GM18499 (cell line): ENCODE measurements around the gene IPO9.

ENCODE experiments used
- ATAC-seq: cut with Tn5 transposase; IDR thresholded peaks from one replicate; pipeline ENCODE4 v1.9.1; 2021; ENCODE audit warnings: moderate number of reproducible peaks; ENCODE audit not compliant: insufficient read depth, unreplicated experiment

IPO9 gene

GRCh38 chr1:201886103-201886885 is 57.3 kb downstream of the IPO9 start:
- no peak for ATAC-seq

GRCh38 chr1:201887116-201887866 is 58.3 kb downstream of the IPO9 start:
- no peak for ATAC-seq

- ATAC-seq, result no peak
These were observed 59.5 kb downstream of the IPO9 start, which contains the start of gene SHISA4 for GRCh38 chr1:201888282-201889089. Gene SHISA4 (plus strand): TSS chr1:201888898. CDS start chr1:201888995, 97 bp downstream.

GRCh38 chr1:201889090-201889968 is 60.4 kb downstream of the IPO9 start:
- ATAC-seq, result no peak

- ATAC-seq, result no peak
These were observed 61.3 kb downstream of the IPO9 start for GRCh38 chr1:201890223-201890622.

- ATAC-seq, result no peak
These were observed 62.0 kb downstream of the IPO9 start for GRCh38 chr1:201890806-201891450.

- no peak for ATAC-seq
These were observed 62.6 kb downstream of the IPO9 start for GRCh38 chr1:201891451-201892045.

GRCh38 chr1:201892211-201892610 is 63.3 kb downstream of the IPO9 start:
- no peak for ATAC-seq

- ATAC-seq, result no peak
These were observed 64.5 kb downstream of the IPO9 start for GRCh38 chr1:201893431-201893830.

- ATAC-seq, result no peak
These were observed 65.6 kb downstream of the IPO9 start for GRCh38 chr1:201894343-201895119.

- no peak for ATAC-seq
These were observed 66.2 kb downstream of the IPO9 start for GRCh38 chr1:201895120-201895665.

GRCh38 chr1:201895913-201896807 is 67.2 kb downstream of the IPO9 start:
- ATAC-seq, result no peak

GRCh38 chr1:201896951-201897391 is 68.0 kb downstream of the IPO9 start:
- no peak for ATAC-seq

- ATAC-seq, result no peak
These were observed 69.4 kb downstream of the IPO9 start for GRCh38 chr1:201898240-201898894.

- no peak for ATAC-seq
These were observed 70.0 kb downstream of the IPO9 start for GRCh38 chr1:201898992-201899391.

- ATAC-seq, result no peak
These were observed 70.9 kb downstream of the IPO9 start for GRCh38 chr1:201899683-201900429.
